A375 (cell line): ENCODE data around the gene RNU5D-1. TPM values are rescaled to one million over a fixed set of nuclear protein-coding genes. Genes with fewer than 3 reads are reported as not detected.

Experiments
- small RNA-seq: library from RNA; depleted of rRNA; stranded (forward); fragments of <200 nt; gene quantifications from one replicate; pipeline ENCODE3, GENCODE V24; 2014
- total RNA-seq: library from RNA; depleted of rRNA; stranded (reverse); fragments of >200 nt; shearing (Covaris generic); gene quantifications from 2 replicates; pipeline ENCODE4 v1.2.3, GENCODE V29; 2014; rRNA removed

RNU5D-1 gene
- not detected in 2 replicates for total RNA-seq

DNA sequence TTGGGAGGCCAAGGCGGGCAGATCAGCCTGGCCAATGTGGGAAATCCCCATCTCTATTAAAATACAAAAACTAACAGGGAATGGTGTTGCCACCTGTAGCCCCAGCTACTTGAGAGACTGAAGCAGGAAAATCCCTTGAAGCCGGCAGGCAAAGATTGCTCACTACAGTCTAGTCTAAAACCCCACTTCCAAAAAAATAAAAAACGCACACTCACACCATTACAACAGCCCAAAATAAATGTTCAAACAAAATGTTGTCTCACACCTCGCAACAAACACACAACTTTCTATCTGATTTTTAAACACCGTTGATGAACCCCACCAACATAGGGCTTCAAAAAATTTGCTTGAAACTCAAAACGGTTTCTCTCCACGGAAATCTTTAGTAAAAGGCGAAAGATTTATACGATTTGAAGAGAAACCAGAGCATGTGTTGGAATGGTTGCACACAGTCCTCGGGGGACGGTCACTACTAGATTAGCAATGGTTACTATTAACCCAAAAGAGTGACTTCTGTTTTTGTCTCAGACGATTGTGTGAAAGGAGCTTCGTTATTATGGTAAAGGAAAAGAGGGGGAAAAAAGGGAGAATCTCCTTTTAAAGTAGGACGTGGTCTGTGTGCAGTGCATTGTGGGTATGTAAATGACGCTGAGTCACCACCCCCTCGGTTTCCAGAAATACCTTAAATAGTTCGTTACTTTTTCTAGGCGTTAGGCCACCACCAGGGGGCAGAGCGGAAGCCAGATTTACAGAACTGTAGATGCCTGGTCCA is at the start of gene RNU5D-1:
TSS of gene RNU5D-1 (minus strand) at position 430 of the 772 bp plus-strand sequence.

DNA sequence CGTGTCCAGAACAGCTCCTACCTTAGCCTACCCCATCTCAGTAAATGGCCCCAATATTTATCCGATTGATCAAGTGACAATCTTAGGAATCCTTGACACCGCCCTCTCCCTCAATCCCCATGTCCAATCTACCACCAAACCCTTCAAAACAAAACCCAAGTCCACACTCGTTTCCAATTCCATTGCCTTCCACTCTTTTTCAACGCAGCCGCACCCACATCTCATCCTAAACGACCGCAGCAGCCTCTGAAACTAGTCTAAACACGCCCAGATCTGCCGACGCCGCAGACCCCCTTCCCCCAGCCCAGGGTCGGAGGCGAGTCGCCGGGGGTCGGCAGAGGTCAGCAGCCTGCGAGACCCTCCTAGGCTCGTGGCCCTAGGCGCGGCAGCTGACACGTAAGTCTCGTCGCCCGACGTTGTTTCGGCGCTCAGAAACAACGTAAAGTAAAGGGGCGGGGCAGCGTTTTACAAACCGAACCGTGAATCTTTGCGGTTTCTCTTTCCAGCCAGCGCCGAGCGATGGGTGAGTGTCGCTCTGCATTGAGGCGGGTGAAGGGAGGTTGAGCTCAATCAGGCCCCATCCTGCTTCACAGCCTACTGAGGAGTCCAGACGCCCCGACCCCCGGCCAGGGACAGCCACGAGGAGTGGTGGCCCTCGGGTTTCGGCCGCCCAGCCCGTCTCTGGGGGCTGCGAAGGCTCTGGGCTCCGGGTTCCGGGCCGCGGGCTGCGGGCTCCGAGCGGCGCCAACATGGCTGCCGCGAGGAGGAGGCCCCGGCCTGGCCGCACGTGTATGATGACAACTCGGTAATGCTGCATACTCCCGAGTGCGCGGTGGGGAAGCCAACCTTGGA is 44.3 kb upstream of the RNU5D-1 start, which contains the start of gene RPS8:
TSS of gene RPS8 (plus strand) at position 463 of the 852 bp plus-strand sequence. CDS start at position 520, 57 bp downstream.

GRCh38 chr1:44739307-44740178 is 8.6 kb upstream of the RNU5D-1 start, which contains the start of gene KIF2C:
Gene KIF2C (plus strand): TSS chr1:44739837. CDS start chr1:44739933, 96 bp downstream.

Small RNA genes within 50 kb of the gene (small RNA-seq; reads per million reads assigned to genes)
- 342 reads per million, percentile 98 among the genes with 10 or more reads in this experiment for gene RNU5D-1
- gene RNU5F-1 = 711 reads per million, percentile 99 among the genes with 10 or more reads in this experiment
- 63.8 reads per million, percentile 95 among the genes with 10 or more reads in this experiment for gene SNORD38A
- not detected for gene SNORD38B
- 1,282 reads per million, percentile 99 among the genes with 10 or more reads in this experiment for gene SNORD46
- gene SNORD55 = not detected

Other genes starting within 250 kb of the RNU5D-1 start
- gene TMEM53, start 56.7 kb downstream of the RNU5D-1 start, total RNA-seq = 13.7 and 23.7 TPM in 2 replicates
- not detected in 2 replicates for gene ARMH1, start 56.5 kb downstream of the RNU5D-1 start, total RNA-seq
- 82.6 and 99.1 TPM in 2 replicates for gene KIF2C, start 8.7 kb upstream of the RNU5D-1 start, total RNA-seq
- 2,747 and 3,143 TPM in 2 replicates for gene RPS8, start 44.4 kb upstream of the RNU5D-1 start, total RNA-seq
- gene BEST4, start 57.0 kb upstream of the RNU5D-1 start, total RNA-seq = not detected in 2 replicates
- 29.5 and 34.2 TPM in 2 replicates for gene PLK3, start 69.2 kb upstream of the RNU5D-1 start, total RNA-seq
- 1.1 TPM in 1 of 2 replicates, not detected in the other for gene DYNLT4, start 76.2 kb upstream of the RNU5D-1 start, total RNA-seq
- gene BTBD19, start 77.4 kb upstream of the RNU5D-1 start, total RNA-seq = 9.9 and 11.7 TPM in 2 replicates
- gene PTCH2, start 112.1 kb upstream of the RNU5D-1 start, total RNA-seq = 0.04 and 0.08 TPM in 2 replicates